NCI-H345 treated with DMSO at 0.1 percent for 48 hours (cell line): ENCODE data around the gene MITD1.
A peak's percentile ranks its signal among the peaks of the same experiment; 100 is the strongest.
"Not testable (repeated sequence)": the region's sequence is repeated elsewhere in the genome, so short reads cannot be mapped to it uniquely, and the experiment has no call there.

Source experiments
- DNase-seq: peaks from one replicate; lab custom pipeline; 2025; ENCODE audit not compliant: unreplicated experiment; lab: John Stamatoyannopoulos, UW

MITD1 gene

DNA sequence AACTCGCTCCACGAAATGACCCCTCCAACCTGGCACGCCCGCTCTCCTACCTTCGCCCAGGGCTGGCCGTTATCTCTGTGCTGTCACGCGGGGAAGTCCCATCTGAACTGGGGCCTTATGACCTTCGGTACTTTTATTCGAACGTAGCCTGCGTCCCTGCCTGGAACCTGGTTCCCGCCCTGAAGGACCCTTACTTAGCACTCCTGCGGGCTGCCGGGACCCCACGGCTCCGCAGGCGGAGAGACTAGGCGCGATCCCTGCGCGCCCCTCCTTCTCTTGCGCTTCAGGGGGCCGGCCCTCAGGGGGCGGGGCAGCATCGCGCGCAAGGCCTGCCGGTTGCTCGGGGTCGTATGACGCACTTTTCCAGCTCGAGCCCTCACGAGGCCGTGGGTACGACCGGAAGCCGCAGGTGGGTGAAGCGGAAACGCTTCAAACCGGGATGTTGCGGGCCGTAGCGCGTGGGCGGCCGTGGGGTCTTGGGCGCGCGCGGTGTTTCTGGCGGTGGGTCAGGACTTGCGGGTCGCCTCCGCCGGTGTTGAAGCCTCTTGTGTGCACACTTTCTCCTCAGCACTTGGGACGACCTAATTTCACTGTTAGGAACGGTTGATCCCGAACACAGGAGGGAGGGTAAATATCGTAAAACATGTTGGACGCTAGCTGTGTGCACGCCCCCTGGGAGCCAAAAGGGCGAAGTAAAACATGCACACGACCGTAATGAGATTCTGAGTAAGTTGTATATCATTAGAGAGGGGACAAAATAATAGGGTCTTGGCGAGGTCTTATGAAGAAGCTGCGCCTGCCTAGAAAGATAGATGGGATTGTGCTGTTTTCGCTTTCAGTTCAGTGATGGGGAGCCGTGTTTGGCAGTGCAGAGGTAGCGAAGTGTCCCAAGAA lies 26.0 kb downstream of the MITD1 start, which contains the start of the genes LIPT1 and TSGA10:
TSS of gene LIPT1 (plus strand) at position 325 of the 894 bp plus-strand sequence. CDS start 6,991 bp downstream, outside the sequence.
TSS of gene TSGA10 (minus strand) at position 300 of the 894 bp plus-strand sequence. CDS start 45,503 bp downstream, outside the sequence.
- DNase-seq = peak; percentile 77

DNA sequence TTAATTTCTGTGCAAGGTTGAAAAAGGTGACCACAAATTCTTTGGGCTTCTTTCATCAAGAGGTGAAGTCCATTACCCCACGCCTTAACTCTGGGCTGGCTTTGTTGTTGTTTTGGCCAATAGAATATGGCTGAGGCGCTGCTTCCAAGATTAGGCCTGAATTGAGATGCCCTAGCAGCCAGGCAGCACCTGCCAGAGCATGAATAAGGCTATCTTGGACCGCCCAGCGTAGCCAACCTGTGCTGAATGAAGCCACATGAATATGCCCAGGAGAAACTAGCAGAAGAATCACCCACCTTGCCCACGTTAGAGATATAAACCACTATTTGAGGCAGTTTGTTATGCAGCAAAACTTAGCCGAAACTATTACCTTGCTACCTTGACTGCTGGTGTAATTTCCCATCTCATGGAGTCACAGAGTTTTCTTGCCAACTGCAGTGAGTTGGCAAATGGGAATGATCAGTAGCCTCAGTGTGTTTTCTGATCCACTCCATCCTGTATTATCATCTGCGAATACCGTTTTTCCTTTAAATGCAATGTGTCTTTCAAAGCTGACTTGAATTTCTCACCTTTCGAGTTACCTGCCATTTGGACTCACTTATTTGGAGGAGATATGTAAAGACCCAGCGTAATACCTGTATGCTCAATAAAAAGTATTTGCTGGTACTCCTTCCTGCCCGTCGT lies 26.8 kb downstream of the MITD1 start:
- DNase-seq = no peak

DNA sequence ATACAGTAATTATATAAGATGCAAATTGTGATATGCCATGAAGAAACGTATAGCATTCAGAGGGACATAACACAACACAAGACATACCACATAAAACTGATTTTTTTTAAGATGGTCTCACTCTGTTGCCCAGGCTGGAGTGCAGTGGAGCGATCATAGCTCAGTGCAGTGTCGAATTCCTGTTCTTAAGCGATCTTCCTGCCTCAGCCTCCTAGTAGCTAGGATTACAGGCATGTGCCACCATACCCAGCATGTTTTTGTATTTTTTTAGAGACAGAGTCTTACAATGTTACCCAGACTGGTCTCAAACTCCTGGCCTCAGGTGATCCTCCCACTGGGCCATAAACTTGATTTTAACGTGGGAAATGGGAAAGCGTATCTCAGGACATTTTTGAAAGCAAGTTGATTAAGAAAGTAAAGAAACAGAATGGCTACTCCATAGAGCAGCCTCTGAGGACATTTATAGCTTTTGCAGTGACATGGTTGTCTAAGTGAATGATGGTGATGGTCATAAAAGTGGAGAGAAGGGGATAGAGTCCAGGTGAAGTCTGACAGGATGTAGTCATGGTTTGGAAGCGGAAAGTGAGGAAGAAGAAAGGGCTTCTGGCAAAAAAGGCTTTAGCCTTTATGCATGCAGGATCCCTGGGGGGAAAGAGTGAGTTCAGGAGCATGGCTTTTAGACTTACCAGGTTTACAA lies 28.5 kb downstream of the MITD1 start:
- no peak for DNase-seq

DNA sequence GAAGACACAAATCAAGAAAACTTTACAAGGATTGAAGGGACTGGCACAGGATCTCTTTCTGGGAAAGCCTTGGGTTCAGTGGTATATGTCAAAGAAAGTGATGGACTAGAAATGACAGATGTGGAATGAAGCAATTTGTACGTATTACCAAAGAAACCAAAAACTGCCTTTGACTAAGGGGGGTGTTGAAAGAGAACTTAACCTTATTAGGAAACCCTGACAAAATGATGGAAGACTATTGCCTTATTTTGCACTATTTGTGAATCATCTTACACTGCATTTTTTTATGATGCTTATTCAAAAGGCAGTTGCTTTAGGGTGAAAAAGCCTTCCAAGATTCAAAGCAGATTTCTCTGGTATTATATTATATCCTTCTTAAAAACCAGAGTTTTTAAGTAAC lies 30.2 kb downstream of the MITD1 start:
- DNase-seq = no peak

DNA sequence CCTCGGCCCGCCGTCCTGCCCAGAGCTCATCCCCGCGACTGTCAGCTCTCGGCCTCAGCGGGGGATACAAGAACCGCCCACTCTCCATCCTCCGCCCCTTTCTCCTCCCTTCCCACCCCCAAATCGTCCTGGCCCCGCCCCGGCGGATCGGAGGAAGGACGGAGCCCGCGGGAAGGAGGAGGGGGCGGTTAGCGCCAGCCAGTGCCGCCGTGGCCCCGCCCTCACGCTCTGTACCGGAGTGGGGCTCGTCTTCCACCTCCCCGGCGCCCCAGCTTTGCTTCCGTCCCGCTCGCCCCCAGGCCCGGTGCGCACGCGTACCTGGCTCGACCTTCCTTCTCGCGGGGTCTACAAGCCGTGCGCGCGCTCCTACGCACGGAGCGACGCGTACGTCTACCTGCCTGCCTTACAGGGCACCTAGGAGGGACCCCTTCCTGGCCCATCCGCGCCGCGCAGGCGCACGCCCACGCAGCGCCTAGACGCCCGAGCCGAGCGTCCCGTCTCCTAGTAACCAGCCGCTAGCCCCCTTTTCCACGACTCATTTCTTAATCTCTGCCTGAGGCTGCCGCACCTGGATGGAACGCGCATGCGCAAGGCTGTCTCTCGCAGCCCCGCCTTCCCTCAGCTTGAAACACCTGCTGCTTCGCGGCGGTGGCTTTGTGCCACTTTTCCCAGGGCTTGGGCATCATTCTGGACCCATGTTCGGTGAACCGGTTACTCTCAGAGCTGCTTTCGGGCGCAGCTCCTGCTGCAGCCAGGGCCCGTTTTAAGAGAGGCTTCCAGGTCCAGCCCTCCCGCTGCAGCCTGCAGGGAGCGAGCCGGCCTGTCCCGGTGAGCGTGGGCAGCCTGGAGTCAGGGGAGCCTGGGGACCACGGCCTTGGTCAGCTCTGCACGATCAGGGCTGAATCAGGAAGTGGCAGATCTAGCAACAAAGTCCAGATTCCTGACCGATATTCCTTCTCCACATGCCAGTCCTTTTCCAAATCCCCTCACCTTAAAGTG lies 39.4 kb downstream of the MITD1 start, which contains the start of gene C2orf15:
TSS of gene C2orf15 (plus strand) at position 598 of the 999 bp plus-strand sequence. CDS start 8,852 bp downstream, outside the sequence.
- DNase-seq = peak; percentile 98

DNA sequence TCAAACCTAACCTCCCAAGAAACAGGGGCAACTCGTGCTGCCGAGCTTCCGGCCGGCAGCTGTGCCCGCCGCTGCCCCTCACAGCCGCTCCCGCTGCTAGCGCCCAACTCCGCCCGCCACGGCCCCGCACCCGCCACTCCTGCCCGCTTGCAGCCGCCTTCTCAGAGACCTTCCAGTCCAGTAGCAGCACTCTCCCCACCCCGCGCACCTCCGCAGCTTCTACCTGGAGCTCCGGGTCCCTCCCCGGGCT lies 40.1 kb downstream of the MITD1 start:
- DNase-seq = no peak

DNA sequence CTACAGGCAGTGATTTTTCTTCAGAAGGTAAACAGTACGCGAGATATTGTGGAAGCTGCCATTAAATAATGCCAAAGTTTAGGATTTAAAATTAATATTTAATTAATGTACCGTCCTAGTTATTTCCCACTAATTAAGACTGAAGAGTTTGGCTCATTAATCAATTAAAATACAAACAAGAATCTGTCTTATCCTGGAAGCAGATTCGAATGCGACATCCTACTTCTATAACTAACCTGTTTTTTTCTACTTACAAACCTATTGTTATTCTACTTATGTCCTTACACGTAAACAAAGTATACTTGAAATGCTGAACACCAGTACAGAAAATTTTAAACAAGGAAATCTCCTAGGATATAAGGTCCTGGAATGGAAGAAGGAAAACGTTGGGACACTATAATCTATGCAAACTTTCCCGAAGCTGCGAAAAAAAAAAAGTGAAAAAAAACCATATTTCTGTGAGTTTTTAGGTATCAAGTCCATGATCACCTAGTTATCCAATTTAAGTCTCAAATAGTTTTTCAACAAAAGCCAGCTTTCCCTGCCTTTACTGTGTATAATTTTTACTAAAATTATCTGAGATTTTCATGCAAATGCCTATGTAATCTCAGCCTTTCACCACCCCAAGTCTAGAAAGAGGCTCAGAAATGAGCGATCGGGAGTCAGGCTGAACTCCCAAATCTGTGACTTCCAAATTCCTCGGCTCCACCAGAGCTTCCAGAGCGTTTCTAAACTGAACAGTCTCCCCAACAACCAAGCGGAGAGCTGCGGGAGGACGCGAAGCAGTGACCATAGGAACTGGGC lies 40.6 kb downstream of the MITD1 start:
- DNase-seq = peak; percentile 38

DNA sequence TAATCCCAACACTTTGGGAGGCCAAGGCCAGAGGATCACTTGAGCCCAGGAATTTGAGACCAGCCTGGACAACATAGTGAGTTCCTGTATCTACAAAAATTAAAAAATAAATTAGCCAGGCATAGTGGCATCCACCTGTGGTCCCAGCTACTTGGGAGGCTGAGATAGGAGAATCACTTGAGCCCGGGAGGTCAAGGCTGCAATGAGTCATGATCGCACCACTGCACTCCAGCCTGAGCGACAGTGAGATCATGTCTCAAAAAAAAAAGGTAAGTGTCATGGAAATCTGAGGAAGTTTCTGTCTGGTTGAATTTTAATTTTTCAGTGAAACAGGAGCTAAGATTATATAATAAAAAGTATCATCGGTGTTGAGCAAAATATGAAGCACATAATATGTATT lies 41.9 kb downstream of the MITD1 start:
- no peak for DNase-seq

DNA sequence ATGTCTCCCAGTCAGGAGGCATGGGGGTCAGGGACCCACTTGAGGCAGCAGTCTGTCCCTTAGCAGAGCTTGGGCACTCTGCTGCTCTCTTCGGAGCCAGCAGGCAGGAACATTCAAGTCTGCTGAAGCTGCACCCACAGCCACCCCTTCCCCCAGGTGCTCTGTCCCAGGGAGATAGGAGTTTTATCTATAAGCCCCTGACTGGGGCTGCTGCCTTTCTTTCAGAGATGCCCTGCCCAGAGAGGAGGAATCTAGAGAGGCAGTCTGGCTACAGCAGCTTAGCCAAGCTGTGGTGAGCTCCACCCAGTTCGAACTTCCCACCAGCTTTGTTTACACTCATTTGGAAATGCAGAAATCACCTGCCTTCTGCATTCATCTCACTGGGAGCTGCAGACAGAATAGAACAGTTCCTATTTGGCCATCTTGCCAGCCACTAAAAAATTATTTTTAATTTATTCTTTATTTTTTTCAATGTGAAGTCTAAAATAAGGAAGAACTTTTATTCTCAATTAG lies 45.8 kb downstream of the MITD1 start:
- not testable (repeated sequence) for DNase-seq

DNA sequence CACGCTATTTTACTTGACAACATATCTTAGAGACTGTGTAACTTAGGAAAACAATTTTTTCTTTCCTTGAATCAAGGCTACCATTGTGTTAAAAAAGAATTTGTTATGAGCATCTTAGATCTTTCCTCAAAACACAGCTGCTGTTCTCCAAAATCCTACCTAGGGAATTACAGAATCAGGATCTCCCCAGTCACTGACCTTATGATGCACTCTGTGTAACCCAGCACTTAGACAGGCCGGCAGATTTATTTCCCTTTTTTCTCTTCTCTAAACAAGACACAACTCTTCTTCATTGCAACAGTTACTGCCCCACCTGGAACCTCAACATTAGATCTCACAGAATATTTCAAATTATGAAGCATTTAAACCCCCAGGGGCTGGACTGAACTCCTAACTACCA lies 52.9 kb downstream of the MITD1 start:
- DNase-seq = no peak
